Osteoblast (primary cell): Measurements from ENCODE around the gene SUMO4. TPM values are rescaled to one million over a fixed set of nuclear protein-coding genes. Genes with fewer than 3 reads are reported as not detected.

ENCODE experiments used
- DNase-seq: peaks from one replicate; pipeline ENCODE4 v3.0.0; 2011; ENCODE audit warnings: low spot score, mixed read lengths; ENCODE audit not compliant: insufficient read length; ENCODE audit errors: missing footprints
- H2AFZ ChIP-seq: 2 replicates; pipeline ENCODE4 v1.6.0; 2011; ENCODE audit warnings: mild to moderate bottlenecking, low read length
- H3K27ac ChIP-seq: 2 replicates; pipeline ENCODE4 v1.5.1; 2011; ENCODE audit warnings: mild to moderate bottlenecking, low read depth, low read length, moderate library complexity
- H3K27me3 ChIP-seq: 2 replicates; pipeline ENCODE4 v1.6.0; 2012; ENCODE audit warnings: mild to moderate bottlenecking, control low read depth, inconsistent platforms, low read length, moderate library complexity; ENCODE audit not compliant: insufficient read depth
- H3K36me3 ChIP-seq: 2 replicates; pipeline ENCODE4 v1.5.1; 2011; ENCODE audit warnings: mild to moderate bottlenecking, low read length, control low read depth, moderate library complexity; ENCODE audit not compliant: insufficient read depth
- H3K4me1 ChIP-seq: 2 replicates; pipeline ENCODE4 v1.5.1; 2011; ENCODE audit warnings: mild to moderate bottlenecking, low read length, control low read depth, moderate library complexity; ENCODE audit not compliant: insufficient read depth
- H3K4me2 ChIP-seq: 2 replicates; pipeline ENCODE4 v1.6.0; 2011; ENCODE audit warnings: mild to moderate bottlenecking, low read length; ENCODE audit not compliant: insufficient read depth
- H3K4me3 ChIP-seq: fragments of 200-600 bp; sonication (generic); 3 replicates; pipeline ENCODE4 v1.5.1; 2012; ENCODE audit warnings: mild to moderate bottlenecking, low read length, inconsistent platforms; ENCODE audit not compliant: insufficient read depth
- H3K79me2 ChIP-seq: 2 replicates; pipeline ENCODE4 v1.6.0; 2012; ENCODE audit warnings: mild to moderate bottlenecking, low read length, control low read depth, inconsistent platforms; ENCODE audit not compliant: insufficient read depth
- H3K9me3 ChIP-seq: 2 replicates; pipeline ENCODE4 v1.5.1; 2011; ENCODE audit warnings: low read depth, low read length, control low read depth
- H4K20me1 ChIP-seq: 2 replicates; pipeline ENCODE4 v1.6.0; 2012; ENCODE audit warnings: mild to moderate bottlenecking, low read length, control low read depth; ENCODE audit not compliant: insufficient read depth
- total RNA-seq: library from RNA; depleted of rRNA; stranded (reverse); fragments of >200 nt; gene quantifications from 2 replicates; pipeline ENCODE4 v1.2.3, GENCODE V29; 2012
- TF ChIP-seq, protein P1 (sequence below): IDR thresholded peaks from 2 replicates; pipeline ENCODE4 v1.5.1; 2011; ENCODE audit warnings: mild to moderate bottlenecking, low read depth, low read length, moderate library complexity; ENCODE audit errors: extremely low read depth

Gene SUMO4
- total RNA-seq, 1 donor = 3.6 TPM

DNA sequence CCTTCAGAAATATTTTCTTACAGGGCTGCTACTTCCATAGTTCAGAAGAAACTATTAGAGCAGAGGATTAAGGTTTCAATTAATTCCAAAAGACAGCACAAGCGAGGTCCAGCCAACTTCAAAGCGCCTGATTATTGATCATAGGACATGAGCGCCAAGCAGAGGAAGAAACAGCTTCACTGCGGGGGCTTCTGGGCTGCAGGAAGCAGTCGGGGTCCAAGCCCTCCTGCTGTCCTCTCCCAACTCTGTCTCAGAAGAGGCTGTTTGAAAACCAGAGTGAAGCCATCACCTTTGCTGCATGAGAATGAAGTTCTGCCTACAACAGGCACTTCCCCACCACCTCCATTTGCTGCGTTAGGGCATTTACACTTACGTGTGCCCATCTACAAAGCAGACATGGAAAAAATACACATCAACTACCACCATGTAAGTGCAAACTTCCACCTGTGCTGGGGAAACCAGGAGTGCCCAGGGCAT lies 23.9 kb downstream of the SUMO4 start:
- H3K4me3 ChIP-seq = peak overlapping the region; percentile 60
- peak overlapping the region; percentile 89 for H2AFZ ChIP-seq

DNA sequence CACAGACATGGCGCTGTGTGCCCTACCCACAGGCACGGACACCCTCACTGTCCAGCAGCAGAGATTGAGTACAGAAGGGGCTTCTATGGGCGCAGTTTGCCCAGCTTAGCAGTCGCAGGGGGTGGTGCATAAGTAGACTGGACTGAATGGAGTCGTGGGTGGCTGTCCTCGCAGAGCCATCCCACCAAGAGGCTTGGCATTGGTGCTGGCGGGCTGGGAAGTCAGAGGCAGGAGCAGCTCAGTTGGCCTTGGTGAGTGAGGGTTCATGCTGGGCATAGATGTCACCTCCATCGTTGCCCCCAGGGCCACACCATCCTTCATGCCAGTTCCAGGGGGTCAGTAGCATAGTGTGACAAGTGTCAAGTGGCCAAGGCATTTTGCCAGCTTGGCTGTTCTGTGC lies 25.2 kb downstream of the SUMO4 start:
- H3K4me1 ChIP-seq = peaks cover 9% of the 10 kb centered on the region
- H3K4me3 ChIP-seq = no peak overlapping the region
- no peak for DNase-seq
- H3K4me2 ChIP-seq = no peak overlapping the region
- no peaks in the 10 kb centered on the region for H3K9me3 ChIP-seq
- no peaks in the 10 kb centered on the region for H3K79me2 ChIP-seq
- no peaks in the 10 kb centered on the region for H3K27me3 ChIP-seq
- no peaks in the 10 kb centered on the region for H4K20me1 ChIP-seq
- H2AFZ ChIP-seq = no peak overlapping the region
- H3K36me3 ChIP-seq = no peaks in the 10 kb centered on the region
- H3K27ac ChIP-seq = no peak overlapping the region
- TF ChIP-seq, protein P1, sequence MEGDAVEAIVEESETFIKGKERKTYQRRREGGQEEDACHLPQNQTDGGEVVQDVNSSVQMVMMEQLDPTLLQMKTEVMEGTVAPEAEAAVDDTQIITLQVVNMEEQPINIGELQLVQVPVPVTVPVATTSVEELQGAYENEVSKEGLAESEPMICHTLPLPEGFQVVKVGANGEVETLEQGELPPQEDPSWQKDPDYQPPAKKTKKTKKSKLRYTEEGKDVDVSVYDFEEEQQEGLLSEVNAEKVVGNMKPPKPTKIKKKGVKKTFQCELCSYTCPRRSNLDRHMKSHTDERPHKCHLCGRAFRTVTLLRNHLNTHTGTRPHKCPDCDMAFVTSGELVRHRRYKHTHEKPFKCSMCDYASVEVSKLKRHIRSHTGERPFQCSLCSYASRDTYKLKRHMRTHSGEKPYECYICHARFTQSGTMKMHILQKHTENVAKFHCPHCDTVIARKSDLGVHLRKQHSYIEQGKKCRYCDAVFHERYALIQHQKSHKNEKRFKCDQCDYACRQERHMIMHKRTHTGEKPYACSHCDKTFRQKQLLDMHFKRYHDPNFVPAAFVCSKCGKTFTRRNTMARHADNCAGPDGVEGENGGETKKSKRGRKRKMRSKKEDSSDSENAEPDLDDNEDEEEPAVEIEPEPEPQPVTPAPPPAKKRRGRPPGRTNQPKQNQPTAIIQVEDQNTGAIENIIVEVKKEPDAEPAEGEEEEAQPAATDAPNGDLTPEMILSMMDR = no peak

More for the DNA sequence above, 23.9 kb downstream of the SUMO4 start:
- Histone ChIP-seq H3K4me1 (peaks cover 9% of the 10 kb centered on the region), H3K9me3 (no peaks in the 10 kb centered on the region), H3K27ac (no peak overlapping the region), H3K36me3 (no peaks in the 10 kb centered on the region), H3K27me3 (no peaks in the 10 kb centered on the region), H3K4me2 (peak overlapping the region; percentile 85), H3K79me2 (no peaks in the 10 kb centered on the region), H4K20me1 (no peaks in the 10 kb centered on the region)
- TF ChIP-seq, protein P1 = no peak
- DNase-seq = no peak

DNA sequence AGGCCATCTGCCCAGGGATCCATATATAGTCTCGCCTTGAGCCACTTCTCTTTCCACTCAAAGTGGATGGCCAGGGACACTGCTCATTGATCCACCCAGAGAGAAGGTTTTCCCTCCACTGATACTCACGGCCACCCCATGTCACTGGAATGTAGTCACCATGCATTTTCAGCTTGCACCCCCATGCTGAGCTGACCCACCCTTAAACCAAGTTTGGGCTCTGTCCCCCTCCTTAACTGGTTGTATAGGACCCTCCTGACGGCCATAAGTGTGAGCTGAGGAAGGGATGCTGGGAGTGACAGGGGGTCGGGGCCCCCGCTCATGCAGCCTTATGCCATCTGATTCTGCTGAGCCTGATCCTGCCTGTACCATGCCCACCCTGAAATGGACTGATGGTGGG lies 25.7 kb downstream of the SUMO4 start:
- H2AFZ ChIP-seq = no peak overlapping the region
- peaks cover 9% of the 10 kb centered on the region for H3K4me1 ChIP-seq
- no peaks in the 10 kb centered on the region for H4K20me1 ChIP-seq
- no peak overlapping the region for H3K27ac ChIP-seq
- DNase-seq = peak; percentile 77
- no peaks in the 10 kb centered on the region for H3K36me3 ChIP-seq
- H3K79me2 ChIP-seq = no peaks in the 10 kb centered on the region
- no peaks in the 10 kb centered on the region for H3K9me3 ChIP-seq
- no peaks in the 10 kb centered on the region for H3K27me3 ChIP-seq
- no peak overlapping the region for H3K4me3 ChIP-seq
- TF ChIP-seq, protein P1 = no peak
- H3K4me2 ChIP-seq = no peak overlapping the region

DNA sequence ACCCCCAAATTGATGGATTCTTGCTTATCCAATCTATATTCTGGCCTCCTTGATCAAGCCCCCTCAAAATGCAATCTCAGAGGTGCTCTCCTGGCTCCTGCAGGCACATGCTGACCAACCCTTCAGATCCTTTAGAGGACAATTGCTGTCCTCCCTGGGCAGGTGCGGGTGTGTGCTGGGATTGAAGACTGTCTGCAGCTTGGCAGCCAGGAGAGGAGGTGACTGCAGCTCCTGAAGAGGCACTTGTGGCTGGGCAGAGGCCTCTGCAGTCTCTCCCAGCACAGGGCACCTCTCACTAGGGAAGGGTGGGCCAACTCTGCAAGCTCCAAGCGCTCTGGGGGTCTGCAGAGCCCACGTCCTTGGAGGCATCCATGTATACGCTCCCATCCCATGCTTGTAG lies 28.5 kb downstream of the SUMO4 start:
- Histone ChIP-seq H4K20me1 (no peaks in the 10 kb centered on the region), H3K4me2 (no peak overlapping the region), H3K36me3 (no peaks in the 10 kb centered on the region), H3K9me3 (no peaks in the 10 kb centered on the region), H3K27ac (no peak overlapping the region), H2AFZ (no peak overlapping the region), H3K79me2 (no peaks in the 10 kb centered on the region), H3K27me3 (no peaks in the 10 kb centered on the region), H3K4me3 (no peak overlapping the region), H3K4me1 (peaks cover 20% of the 10 kb centered on the region)
- TF ChIP-seq, protein P1 = no peak
- DNase-seq = no peak
